ENCODE data around the gene NEK8.

Gene NEK8

DNA sequence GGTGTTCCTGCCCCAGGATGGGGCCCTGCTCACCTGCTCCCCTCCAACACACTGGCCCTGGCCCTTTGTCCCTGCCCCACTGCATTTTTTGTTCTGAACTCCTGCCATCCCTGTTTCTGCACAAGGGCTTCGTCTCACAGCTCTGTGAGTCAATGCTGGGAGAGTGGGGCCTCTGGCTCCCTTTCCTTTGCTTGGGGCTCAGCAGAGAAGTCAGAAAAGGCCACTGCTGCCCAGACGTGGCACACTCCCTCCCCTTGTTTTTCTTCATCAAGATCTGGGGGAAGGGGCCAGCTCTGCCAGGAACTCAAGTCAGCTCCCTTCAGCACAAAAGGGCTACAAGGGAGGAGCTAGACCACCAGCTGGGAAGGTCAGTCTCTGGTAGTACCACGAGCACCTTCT is 25.8 kb upstream of the NEK8 start:
- Histone ChIP-seq H3K27ac (ENCODE audit: low read depth, low read length) (no peak overlapping the region), H3K9ac (ENCODE audit: low read length) (no peak overlapping the region), H3K4me3 (ENCODE audit: low read length) (no peak overlapping the region), H3K36me3 (ENCODE audit: control insufficient read depth, insufficient read depth, low read length) (peaks cover 57% of the 10 kb centered on the region), H3K27me3 (ENCODE audit: control insufficient read depth, insufficient read depth, low read length) (no peaks in the 10 kb centered on the region), H3K4me1 (ENCODE audit: control insufficient read depth, insufficient read depth, low read length) (no peaks in the 10 kb centered on the region)

DNA sequence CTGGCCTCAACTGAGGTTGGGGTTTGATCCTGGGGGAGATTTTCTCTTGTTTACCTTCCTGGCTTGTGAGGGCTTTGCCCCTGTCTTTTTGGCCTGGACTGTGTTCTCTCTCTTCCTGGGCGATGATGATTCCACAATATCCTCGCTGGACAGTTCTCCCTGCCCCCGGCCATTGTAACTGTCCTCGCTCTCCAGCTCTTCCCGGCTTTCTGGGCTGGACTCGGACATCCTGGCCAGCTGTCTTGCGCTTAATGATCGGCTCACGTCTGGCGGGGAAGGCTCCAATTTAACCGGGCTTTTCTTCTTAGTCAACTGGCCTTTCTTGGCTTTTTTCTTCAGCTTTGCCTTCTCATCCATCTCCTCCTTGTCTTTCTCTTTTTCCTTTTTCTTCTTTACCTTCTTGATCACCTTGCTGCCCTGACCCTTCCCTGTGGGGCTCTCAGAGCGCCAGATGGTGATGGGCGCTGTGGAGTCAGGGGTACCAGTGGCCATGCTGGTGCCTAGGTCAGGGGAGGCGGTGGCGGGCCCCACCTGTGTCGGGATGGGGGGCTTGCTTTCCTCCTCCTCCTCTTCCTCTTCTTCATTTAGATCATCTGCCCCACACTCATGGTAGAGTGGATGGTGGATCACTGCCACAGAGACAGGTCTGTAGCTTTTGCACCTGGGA is 24.9 kb upstream of the NEK8 start:
- Histone ChIP-seq H3K27ac (ENCODE audit: low read depth, low read length) (no peak overlapping the region), H3K4me1 (ENCODE audit: control insufficient read depth, insufficient read depth, low read length) (no peaks in the 10 kb centered on the region), H3K27me3 (ENCODE audit: control insufficient read depth, insufficient read depth, low read length) (no peaks in the 10 kb centered on the region), H3K36me3 (ENCODE audit: control insufficient read depth, insufficient read depth, low read length) (peaks cover 48% of the 10 kb centered on the region), H3K9ac (ENCODE audit: low read length) (no peak overlapping the region), H3K4me3 (ENCODE audit: low read length) (no peak overlapping the region)

DNA sequence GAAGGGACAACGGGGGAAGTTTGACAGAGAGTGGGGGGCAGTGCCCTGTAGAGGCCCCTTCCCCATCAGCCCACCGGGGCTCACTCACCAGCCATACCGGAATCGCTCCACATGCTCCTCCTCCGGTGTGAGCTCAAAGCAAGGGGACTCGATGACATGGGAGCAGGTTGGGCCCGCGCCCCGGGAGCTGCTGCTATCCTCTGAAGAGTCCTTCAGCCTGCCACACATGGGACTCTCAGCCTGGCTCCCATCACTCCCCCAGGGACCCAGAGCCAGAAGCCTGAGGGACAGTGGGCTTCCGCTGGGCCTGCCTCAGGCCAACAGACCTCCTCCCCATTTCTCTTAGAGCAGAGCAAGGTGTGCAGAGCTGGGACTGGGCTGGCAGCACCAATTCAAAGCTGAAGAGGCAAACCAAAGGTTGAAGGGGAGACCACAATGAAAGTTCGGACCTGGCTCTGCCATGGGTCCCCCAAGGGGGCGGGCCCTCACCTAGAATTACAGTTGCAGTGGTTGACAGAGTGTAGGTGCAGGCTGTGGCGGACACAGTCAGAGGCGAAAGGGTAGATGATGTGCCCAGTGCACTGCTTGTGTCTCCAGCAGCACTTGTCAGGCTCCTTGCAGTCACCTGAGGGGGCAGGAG is 24.2 kb upstream of the NEK8 start:
- Histone ChIP-seq H3K9ac (ENCODE audit: low read length) (no peak overlapping the region), H3K27ac (ENCODE audit: low read depth, low read length) (no peak overlapping the region), H3K36me3 (ENCODE audit: control insufficient read depth, insufficient read depth, low read length) (peaks cover 42% of the 10 kb centered on the region), H3K27me3 (ENCODE audit: control insufficient read depth, insufficient read depth, low read length) (no peaks in the 10 kb centered on the region), H3K4me1 (ENCODE audit: control insufficient read depth, insufficient read depth, low read length) (no peaks in the 10 kb centered on the region), H3K4me3 (ENCODE audit: low read length) (no peak overlapping the region)

DNA sequence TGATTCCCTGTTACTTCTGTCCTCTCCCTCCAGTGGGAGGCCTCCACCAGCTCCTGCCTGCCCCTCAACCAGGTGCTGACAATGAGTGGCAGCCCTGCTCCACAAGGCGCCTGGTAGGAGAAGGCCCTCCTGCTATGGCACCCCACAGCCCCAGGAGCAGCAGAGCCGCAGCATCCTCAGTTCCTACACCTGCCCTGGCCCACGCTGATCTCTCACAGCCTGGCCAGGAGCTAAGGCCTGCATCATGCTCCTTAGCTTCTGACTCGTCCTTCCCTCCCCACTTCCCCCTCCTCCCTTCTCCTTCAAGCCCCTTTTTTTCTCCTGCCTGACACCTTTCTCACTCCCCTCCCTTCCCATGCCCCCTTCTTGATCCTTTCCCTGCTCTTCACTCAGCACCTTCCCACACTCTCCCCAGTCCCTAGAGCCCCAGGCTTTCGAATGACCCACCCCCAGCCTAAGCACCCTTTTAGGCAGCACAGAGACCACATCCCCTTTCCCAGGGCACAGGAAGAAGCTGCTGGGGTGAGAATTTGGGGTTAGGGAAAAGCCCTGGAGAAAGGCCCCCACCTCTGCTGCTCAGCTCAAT is 23.4 kb upstream of the NEK8 start:
- Histone ChIP-seq H3K4me1 (ENCODE audit: control insufficient read depth, insufficient read depth, low read length) (no peaks in the 10 kb centered on the region), H3K4me3 (ENCODE audit: low read length) (no peak overlapping the region), H3K36me3 (ENCODE audit: control insufficient read depth, insufficient read depth, low read length) (peaks cover 34% of the 10 kb centered on the region), H3K27ac (ENCODE audit: low read depth, low read length) (no peak overlapping the region), H3K27me3 (ENCODE audit: control insufficient read depth, insufficient read depth, low read length) (no peaks in the 10 kb centered on the region), H3K9ac (ENCODE audit: low read length) (no peak overlapping the region)

DNA sequence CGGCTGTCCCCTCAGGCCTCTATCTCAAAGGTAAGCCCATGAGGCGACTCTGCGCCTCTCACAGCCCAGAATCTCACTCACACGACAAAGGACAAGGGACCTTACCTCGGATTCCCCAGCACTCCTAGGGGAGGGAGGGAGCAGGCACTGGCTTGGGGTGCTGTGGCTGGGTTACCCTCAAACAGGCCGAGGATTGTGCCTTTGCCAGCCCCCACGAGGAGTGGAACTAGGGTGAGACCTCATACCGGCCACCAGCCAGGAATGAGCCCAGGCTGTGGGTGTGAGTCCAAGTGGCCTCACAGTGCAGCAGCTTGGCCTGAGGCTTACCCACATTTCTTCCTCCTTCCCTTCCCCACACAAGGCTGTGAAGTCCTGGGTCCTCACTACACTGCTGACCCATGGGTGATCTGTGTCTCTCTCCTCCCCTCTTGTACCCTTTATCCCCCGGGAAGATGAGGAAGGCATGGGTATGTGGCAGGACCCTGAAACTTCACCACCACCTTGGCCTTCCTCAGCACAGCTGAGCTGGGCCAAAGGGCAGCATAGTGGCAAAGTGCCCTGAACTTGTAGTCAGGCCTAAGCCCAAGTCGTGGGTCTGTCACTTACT is 22.8 kb upstream of the NEK8 start:
- Histone ChIP-seq H3K36me3 (ENCODE audit: control insufficient read depth, insufficient read depth, low read length) (peaks cover 29% of the 10 kb centered on the region), H3K4me3 (ENCODE audit: low read length) (no peak overlapping the region), H3K27ac (ENCODE audit: low read depth, low read length) (no peak overlapping the region), H3K9ac (ENCODE audit: low read length) (no peak overlapping the region), H3K27me3 (ENCODE audit: control insufficient read depth, insufficient read depth, low read length) (no peaks in the 10 kb centered on the region), H3K4me1 (ENCODE audit: control insufficient read depth, insufficient read depth, low read length) (no peaks in the 10 kb centered on the region)

DNA sequence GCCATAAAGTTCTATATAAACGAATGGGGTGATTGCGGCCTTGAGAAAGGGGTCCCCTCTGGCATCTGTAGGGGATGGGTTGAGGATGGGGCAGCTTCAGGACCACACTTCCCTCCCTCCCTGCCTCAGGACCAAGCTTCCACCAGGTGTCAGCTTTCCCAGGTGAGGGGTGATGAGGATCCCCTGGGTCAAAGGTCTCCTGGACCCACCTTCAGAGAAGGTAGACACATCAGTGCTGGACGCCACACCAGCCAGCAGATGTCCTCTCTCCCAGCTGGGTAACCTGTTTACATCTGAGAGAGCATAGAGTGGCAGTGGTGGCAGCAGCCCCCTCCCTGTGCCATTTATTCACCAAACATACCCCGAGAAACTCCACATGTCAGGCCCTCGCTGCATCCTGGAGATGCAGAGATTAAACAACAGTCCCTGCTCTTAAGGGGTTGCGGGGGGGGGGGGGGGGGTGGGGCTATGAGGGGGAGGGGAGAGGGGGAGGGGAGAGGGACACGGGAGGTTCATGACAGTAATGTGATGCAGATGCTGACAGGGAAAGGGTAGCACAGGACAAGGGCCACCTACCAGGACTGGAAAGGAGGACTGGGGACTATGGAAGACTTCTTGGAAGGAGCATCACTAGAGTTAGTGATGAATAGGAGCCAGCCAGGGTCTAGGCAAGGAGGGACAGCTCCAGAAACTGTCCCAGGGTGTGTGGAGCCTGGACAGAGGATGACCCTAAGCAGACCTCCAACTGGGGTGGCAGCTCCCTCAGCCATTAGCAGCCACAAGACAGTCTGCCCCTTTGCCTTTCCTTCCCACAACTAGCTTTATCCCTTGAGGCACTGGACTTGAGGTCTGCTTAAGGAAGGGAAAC is 21.9 kb upstream of the NEK8 start:
- H3K27me3 ChIP-seq (ENCODE audit: control insufficient read depth, insufficient read depth, low read length) = no peaks in the 10 kb centered on the region
- H3K27ac ChIP-seq (ENCODE audit: low read depth, low read length) = no peak overlapping the region
- peaks cover 3% of the 10 kb centered on the region for H3K4me1 ChIP-seq (ENCODE audit: control insufficient read depth, insufficient read depth, low read length)
- no peak overlapping the region for H3K4me3 ChIP-seq (ENCODE audit: low read length)
- peaks cover 20% of the 10 kb centered on the region for H3K36me3 ChIP-seq (ENCODE audit: control insufficient read depth, insufficient read depth, low read length)
- H3K9ac ChIP-seq (ENCODE audit: low read length) = no peak overlapping the region

DNA sequence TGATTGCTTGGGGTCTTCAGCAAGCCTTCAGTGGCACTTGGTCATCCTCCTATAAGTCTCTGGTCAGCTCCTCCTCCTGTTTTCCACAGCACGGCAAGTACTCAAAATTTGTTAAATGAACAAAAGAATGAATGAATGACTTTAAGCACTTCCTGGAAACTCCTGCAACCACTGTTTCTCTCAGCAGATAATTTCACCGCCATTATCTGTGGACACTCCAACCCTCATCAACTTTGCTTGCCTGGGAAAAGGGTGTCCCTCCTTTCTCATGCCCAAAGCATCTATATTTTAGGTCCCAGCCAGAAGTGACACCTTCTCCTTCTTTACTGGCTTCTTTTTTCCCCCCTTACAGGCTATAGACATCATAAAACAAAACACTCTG is 21.3 kb upstream of the NEK8 start:
- no peak overlapping the region for H3K4me3 ChIP-seq (ENCODE audit: low read length)
- H3K27ac ChIP-seq (ENCODE audit: low read depth, low read length) = no peak overlapping the region
- H3K4me1 ChIP-seq (ENCODE audit: control insufficient read depth, insufficient read depth, low read length) = peaks cover 5% of the 10 kb centered on the region

DNA sequence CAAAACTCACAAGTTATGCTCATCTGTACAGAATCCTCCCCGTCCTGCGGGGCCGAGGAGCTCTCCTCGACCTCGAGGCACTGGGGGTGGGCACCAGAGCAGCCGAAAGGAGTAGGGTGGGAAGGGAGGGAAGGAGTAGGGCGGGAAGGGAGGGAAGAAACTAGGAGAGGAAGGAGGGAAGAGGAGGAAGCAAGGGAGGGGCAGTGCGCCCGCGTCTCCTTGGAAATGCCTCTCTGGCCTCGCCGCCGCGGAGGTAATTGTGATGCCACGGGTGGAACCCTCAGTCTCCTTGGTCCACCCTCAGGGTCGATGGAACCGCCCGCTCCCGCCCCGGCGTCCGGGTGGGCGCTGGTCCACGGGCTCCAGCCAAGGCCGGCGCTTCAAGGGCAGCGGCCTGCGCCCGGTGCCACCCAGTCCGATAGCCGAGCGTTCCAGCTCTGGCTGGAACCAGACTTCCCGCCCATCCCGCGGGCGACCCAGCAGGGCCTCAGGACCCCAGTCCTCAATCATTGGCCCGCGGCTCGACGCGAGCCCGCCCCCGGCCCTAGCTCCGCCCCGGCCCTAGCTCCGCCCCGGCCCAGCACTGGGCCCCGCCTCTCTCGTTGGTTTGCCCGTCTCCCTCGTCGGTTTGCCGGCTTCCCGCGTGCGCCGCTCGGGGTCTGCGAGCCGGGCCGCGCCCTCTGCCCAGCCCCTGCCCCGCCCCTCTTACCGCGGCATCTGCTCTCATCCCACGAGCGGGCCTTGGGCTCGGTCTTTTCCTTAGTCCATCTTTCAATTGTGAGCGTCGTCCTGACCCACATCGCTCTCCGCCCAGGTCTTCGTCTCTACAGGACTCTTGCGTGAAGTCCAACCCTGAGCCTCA is 17.5 kb upstream of the NEK8 start:
- Histone ChIP-seq H3K4me3 (ENCODE audit: low read length) (peak overlapping the region; percentile 78), H3K36me3 (ENCODE audit: control insufficient read depth, insufficient read depth, low read length) (peaks cover 9% of the 10 kb centered on the region), H3K4me1 (ENCODE audit: control insufficient read depth, insufficient read depth, low read length) (peaks cover 5% of the 10 kb centered on the region), H3K9ac (ENCODE audit: low read length) (peak overlapping the region; percentile 76), H3K27me3 (ENCODE audit: control insufficient read depth, insufficient read depth, low read length) (no peaks in the 10 kb centered on the region), H3K27ac (ENCODE audit: low read depth, low read length) (peak overlapping the region; percentile 85)

More for the DNA sequence above, 21.3 kb upstream of the NEK8 start:
- H3K27me3 ChIP-seq (ENCODE audit: control insufficient read depth, insufficient read depth, low read length) = no peaks in the 10 kb centered on the region
- no peak overlapping the region for H3K9ac ChIP-seq (ENCODE audit: low read length)
- peaks cover 15% of the 10 kb centered on the region for H3K36me3 ChIP-seq (ENCODE audit: control insufficient read depth, insufficient read depth, low read length)

DNA sequence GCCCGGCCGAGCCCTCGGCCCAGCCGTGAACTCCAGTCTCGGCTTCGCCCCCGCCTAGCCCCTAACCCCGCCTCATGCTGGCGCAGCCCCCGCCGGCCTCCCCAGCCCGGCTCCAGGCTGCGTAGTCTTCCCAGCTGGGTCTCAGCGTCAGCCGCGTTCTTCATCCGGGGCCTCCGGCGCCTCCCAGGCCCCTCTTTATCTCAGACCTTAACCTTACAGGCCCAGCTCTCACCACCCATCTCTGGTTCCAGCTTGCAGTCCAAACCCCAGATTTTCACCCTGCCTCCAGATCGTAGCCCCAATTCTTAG is 16.9 kb upstream of the NEK8 start, which contains the start of gene PROCA1:
PROCA1 (minus strand) TSS at position 166 of the 309 bp plus-strand sequence. CDS start 228 bp downstream, outside the sequence.
- H3K9ac ChIP-seq (ENCODE audit: low read length) = peak within 1 kb of the TSS; percentile 76
- H3K27ac ChIP-seq (ENCODE audit: low read depth, low read length) = peak within 1 kb of the TSS; percentile 85
- H3K27me3 ChIP-seq (ENCODE audit: control insufficient read depth, insufficient read depth, low read length) = no peaks in the 10 kb centered on the region
- H3K4me1 ChIP-seq (ENCODE audit: control insufficient read depth, insufficient read depth, low read length) = peaks cover 5% of the 10 kb centered on the region
- H3K36me3 ChIP-seq (ENCODE audit: control insufficient read depth, insufficient read depth, low read length) = peaks cover 9% of the 10 kb centered on the region
- H3K4me3 ChIP-seq (ENCODE audit: low read length) = peak within 1 kb of the TSS; percentile 78

DNA sequence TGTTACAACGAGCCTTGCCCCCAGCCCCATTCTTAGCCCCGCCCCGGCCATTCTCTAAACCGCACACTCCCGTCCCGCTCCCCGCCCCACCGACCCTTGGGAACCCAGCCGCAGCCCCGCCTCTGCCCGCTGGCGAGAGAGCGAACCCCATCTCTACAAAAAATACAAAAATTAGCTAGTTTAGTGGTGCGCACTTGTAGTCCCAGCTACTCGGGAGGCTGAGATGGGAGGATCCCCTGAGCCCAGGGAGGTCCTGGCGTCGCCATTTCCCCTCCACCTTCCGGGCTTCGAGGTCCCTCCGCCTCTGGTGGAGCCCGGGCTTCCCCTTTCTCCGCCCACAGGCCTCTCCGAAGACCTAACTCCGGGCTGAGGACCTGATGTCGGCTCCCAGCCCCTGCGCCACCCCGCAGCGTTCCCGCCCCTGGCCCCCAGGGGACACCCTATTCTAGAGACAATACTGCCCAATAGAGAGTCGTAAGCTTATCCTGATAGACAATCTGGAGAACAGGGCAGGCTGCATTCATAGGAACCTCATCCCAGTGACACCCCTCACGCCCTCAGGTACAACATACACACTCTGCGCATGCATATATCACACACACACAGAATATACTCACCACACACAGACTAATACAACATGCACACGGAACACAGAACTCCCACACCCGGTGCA is 16.4 kb upstream of the NEK8 start:
- peak overlapping the region; percentile 76 for H3K9ac ChIP-seq (ENCODE audit: low read length)
- peak overlapping the region; percentile 78 for H3K4me3 ChIP-seq (ENCODE audit: low read length)
- H3K27me3 ChIP-seq (ENCODE audit: control insufficient read depth, insufficient read depth, low read length) = no peaks in the 10 kb centered on the region
- H3K36me3 ChIP-seq (ENCODE audit: control insufficient read depth, insufficient read depth, low read length) = peaks cover 9% of the 10 kb centered on the region
- peak overlapping the region; percentile 85 for H3K27ac ChIP-seq (ENCODE audit: low read depth, low read length)
- peaks cover 5% of the 10 kb centered on the region for H3K4me1 ChIP-seq (ENCODE audit: control insufficient read depth, insufficient read depth, low read length)
